A549 (cell line): Measurements from ENCODE around the gene LASP1NB.
"Not testable (repeated sequence)": the region's sequence is repeated elsewhere in the genome, so short reads cannot be mapped to it uniquely, and the experiment has no call there.

ENCODE experiments used
- ATAC-seq, 2 experiments: fragments of 200-7000 bp in 1 of 2; fragments of >200 bp in 1 of 2; cut with Nextera tagmentation in 1 of 2; cut with Tn5 transposase in 1 of 2; 3 replicates each; pipeline versions ENCODE4 v1.8.0 to v1.9.1; 2018 to 2020; ENCODE audit warnings: mild to moderate bottlenecking in 1 of 2, moderate library complexity in 1 of 2
- CTCF ChIA-PET: fragments of 300-600 bp; sonication (Branson Sonifier 250); formaldehyde crosslinking; extraction: SDS; loops from one replicate; lab custom pipeline; 2021; ENCODE audit warnings: antibody characterized with exemption, inconsistent platforms; lab: Yijun Ruan, JAX
- POLR2A ChIA-PET: fragments of 350-600 bp; formaldehyde crosslinking; extraction: SDS; loops from one replicate; lab custom pipeline; 2021; ENCODE audit warnings: antibody characterized with exemption, inconsistent platforms; lab: Yijun Ruan, JAX
- DNase-seq, 2 experiments: peaks; one replicate each; pipeline versions ENCODE4 v3.0.0 to v3.0.0-alpha.2; 2011 to 2016; ENCODE audit warnings: low read depth in 1 of 2, low spot score in 1 of 2
- FAIRE-seq: peaks from 2 replicates; lab custom pipeline; 2011; peaks lifted over from hg19 to GRCh38; lab: Jason Lieb, UNC
- H3K27ac ChIP-seq, 2 experiments: fragments of >200 bp; sonication (Bioruptor Twin); formaldehyde crosslinking; 3 replicates each; pipeline ENCODE4 v1.5.1; 2016 to 2017
- H3K4me1 ChIP-seq: fragments of >200 bp; sonication (Bioruptor Twin); formaldehyde crosslinking; 3 replicates; pipeline ENCODE4 v1.6.1; 2016
- H3K4me2 ChIP-seq: fragments of >200 bp; sonication (Bioruptor Twin); formaldehyde crosslinking; 3 replicates; pipeline ENCODE4 v1.6.1; 2016
- H3K4me3 ChIP-seq: fragments of >200 bp; sonication (Bioruptor Twin); formaldehyde crosslinking; 3 replicates; pipeline ENCODE4 v1.5.1; 2016
- H3K9me3 ChIP-seq: fragments of >200 bp; sonication (Bioruptor Twin); formaldehyde crosslinking; 3 replicates; pipeline ENCODE4 v1.6.1; 2016
- BHLHE40 ChIP-seq: IDR thresholded peaks from 2 replicates; pipeline ENCODE4 v1.6.1; 2012; ENCODE audit warnings: low read depth, low read length, inconsistent platforms
- CBX2 ChIP-seq: fragments of 200-600 bp; sonication (generic); IDR thresholded peaks from 2 replicates; pipeline ENCODE4 v1.6.1; 2016; ENCODE audit warnings: low read depth, mild to moderate bottlenecking, borderline replicate concordance
- CBX8 ChIP-seq: fragments of 200-600 bp; sonication (generic); IDR thresholded peaks from 2 replicates; pipeline ENCODE4 v1.6.1; 2016
- CHD2 ChIP-seq: fragments of 150-350 bp; IDR thresholded peaks from 2 replicates; pipeline ENCODE4 v1.6.1; 2014; ENCODE audit warnings: low read length; ENCODE audit not compliant: partially characterized antibody
- ESRRA ChIP-seq: fragments of 150-350 bp; IDR thresholded peaks from 2 replicates; pipeline ENCODE4 v1.6.1; 2014; ENCODE audit warnings: mild to moderate bottlenecking, low read length, borderline replicate concordance
- FOSB ChIP-seq: fragments of 250-450 bp; sonication (Bioruptor Pico); IDR thresholded peaks from 2 replicates; pipeline ENCODE4 v1.5.0; 2020; ENCODE audit warnings: mild to moderate bottlenecking, moderate library complexity
- HOXB13 ChIP-seq: fragments of 250-450 bp; sonication (Bioruptor Pico); IDR thresholded peaks from 2 replicates; pipeline ENCODE4 v1.5.0; 2020; ENCODE audit warnings: low read depth, mild to moderate bottlenecking, moderate library complexity
- JUN ChIP-seq, 2 experiments: fragments of >200 bp; sonication (Bioruptor Twin); formaldehyde crosslinking; IDR thresholded peaks; 2 replicates in 1 of 2; 3 replicates in 1 of 2; pipeline ENCODE4 v1.6.1; 2016 to 2017
- MAFK ChIP-seq: fragments of 450-650 bp; IDR thresholded peaks from 2 replicates; pipeline ENCODE4 v1.6.1; 2014; ENCODE audit not compliant: partially characterized antibody
- MYC ChIP-seq: IDR thresholded peaks from 2 replicates; pipeline ENCODE4 v1.6.1; 2012; ENCODE audit warnings: mild to moderate bottlenecking, inconsistent platforms, low read length, improper control_type of control experiment, borderline replicate concordance
- NFE2L2 ChIP-seq: fragments of 150-350 bp; conservative IDR thresholded peaks from 2 replicates; pipeline ENCODE4 v1.6.1; 2014; ENCODE audit warnings: low read length
- NPAS2 ChIP-seq: fragments of 250-450 bp; sonication (Bioruptor Pico); IDR thresholded peaks from 2 replicates; pipeline ENCODE4 v1.8.0; 2022; ENCODE audit warnings: mild to moderate bottlenecking, moderate library complexity, borderline replicate concordance
- RFX5 ChIP-seq: fragments of 450-650 bp; IDR thresholded peaks from 2 replicates; pipeline ENCODE4 v1.7.1; 2014; ENCODE audit warnings: antibody characterized with exemption, mild to moderate bottlenecking, moderate library complexity
- SREBF2 ChIP-seq: fragments of 450-650 bp; IDR thresholded peaks from 2 replicates; pipeline ENCODE4 v1.6.1; 2014; ENCODE audit warnings: mild to moderate bottlenecking, moderate library complexity
- TFCP2L1 ChIP-seq: fragments of 250-450 bp; sonication (Bioruptor Pico); IDR thresholded peaks from 2 replicates; pipeline ENCODE4 v1.5.0; 2021; ENCODE audit warnings: mild to moderate bottlenecking
- TP53 ChIP-seq: fragments of 250-450 bp; sonication (Bioruptor Pico); IDR thresholded peaks from 2 replicates; pipeline ENCODE4 v1.5.0; 2021; ENCODE audit warnings: mild to moderate bottlenecking, moderate library complexity
- ZC3H11A ChIP-seq: fragments of 450-650 bp; IDR thresholded peaks from 2 replicates; pipeline ENCODE4 v1.6.1; 2014; ENCODE audit warnings: antibody characterized with exemption, mild to moderate bottlenecking
- ZSCAN20 ChIP-seq: fragments of 250-450 bp; sonication (Bioruptor Pico); IDR thresholded peaks from 2 replicates; pipeline ENCODE4 v1.8.0; 2022; ENCODE audit warnings: mild to moderate bottlenecking, moderate library complexity
- WGBS: methylation state at CpG from one replicate; pipeline ENCODE4 v1.1.6; 2017; ENCODE audit errors: missing lambda C conversion rate; 5-methylcytosine and 5-hydroxymethylcytosine counted together
- TF ChIP-seq, protein P1 (sequence below): IDR thresholded peaks from 2 replicates; pipeline ENCODE4 v1.6.1; 2012
- TF ChIP-seq, protein P2 (sequence below): fragments of 250-450 bp; sonication (Bioruptor Pico); IDR thresholded peaks from 2 replicates; pipeline ENCODE4 v1.5.0; 2020; ENCODE audit warnings: low read depth, mild to moderate bottlenecking, moderate library complexity
- TF ChIP-seq, protein P3 (sequence below): fragments of >200 bp; sonication (Bioruptor Twin); formaldehyde crosslinking; IDR thresholded peaks from 3 replicates; pipeline ENCODE4 v1.6.1; 2016
- TF ChIP-seq, protein P4 (sequence below): fragments of >200 bp; sonication (Bioruptor Twin); formaldehyde crosslinking; IDR thresholded peaks from 2 replicates; pipeline ENCODE4 v1.6.1; 2016
- TF ChIP-seq, protein P5 (sequence below): fragments of 150-350 bp; IDR thresholded peaks from 2 replicates; pipeline ENCODE4 v1.6.1; 2014; ENCODE audit warnings: low read depth, mild to moderate bottlenecking, low read length
- TF ChIP-seq, protein P6 (sequence below): IDR thresholded peaks from 2 replicates; pipeline ENCODE4 v1.6.1; 2012

Gene LASP1NB

DNA sequence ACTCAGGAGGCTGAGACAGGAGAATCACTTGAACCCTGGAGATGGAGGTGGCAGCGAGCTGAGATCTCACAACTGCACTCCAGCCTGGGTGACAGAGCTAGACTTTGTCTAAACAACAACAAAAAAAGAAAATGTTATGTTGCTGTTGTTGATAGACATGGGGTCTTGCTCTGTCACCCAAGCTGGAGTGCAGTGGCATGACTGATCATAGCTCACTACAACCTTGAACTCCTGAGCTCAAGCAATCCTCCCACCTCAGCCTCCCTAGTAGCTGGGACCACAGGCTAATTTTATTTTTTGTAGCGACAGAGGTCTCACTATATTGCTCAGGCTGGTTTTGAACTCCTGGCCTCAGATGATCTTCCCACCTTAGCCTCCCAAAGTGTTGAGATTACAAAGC is 21.8 kb downstream of the LASP1NB start:
- Histone ChIP-seq H3K4me1 (no peaks in the 10 kb centered on the region), H3K27ac (no peak overlapping the region), H3K9me3 (no peaks in the 10 kb centered on the region), H3K4me3 (no peak overlapping the region), H3K4me2 (no peak overlapping the region)
- ATAC-seq: no peak
- POLR2A ChIA-PET: no interaction called here
- FAIRE-seq: no peak
- no peak for DNase-seq
- TF ChIP-seq CBX2: no peak
- TF ChIP-seq, protein P1, sequence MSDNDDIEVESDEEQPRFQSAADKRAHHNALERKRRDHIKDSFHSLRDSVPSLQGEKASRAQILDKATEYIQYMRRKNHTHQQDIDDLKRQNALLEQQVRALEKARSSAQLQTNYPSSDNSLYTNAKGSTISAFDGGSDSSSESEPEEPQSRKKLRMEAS: no peak
- no peak for TF ChIP-seq JUN (IDR thresholded peaks at IDR 0.05)
- no peak for TF ChIP-seq RFX5
- TF ChIP-seq, protein P2, sequence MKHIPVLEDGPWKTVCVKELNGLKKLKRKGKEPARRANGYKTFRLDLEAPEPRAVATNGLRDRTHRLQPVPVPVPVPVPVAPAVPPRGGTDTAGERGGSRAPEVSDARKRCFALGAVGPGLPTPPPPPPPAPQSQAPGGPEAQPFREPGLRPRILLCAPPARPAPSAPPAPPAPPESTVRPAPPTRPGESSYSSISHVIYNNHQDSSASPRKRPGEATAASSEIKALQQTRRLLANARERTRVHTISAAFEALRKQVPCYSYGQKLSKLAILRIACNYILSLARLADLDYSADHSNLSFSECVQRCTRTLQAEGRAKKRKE (CRISPR knock-in tag): no peak
- TF ChIP-seq SREBF2: no peak
- no peak for TF ChIP-seq FOSB (CRISPR knock-in tag)
- TF ChIP-seq TP53: no peak
- no peak for TF ChIP-seq ESRRA
- no peak for TF ChIP-seq TFCP2L1
- TF ChIP-seq MYC: no peak
- WGBS: 67% methylated on average over 2 of the region's 2 CpGs
- CTCF ChIA-PET: interaction anchor here (0.8 to 1.5 kb wide), 3 partner anchors 19 to 206 kb away, joined by 3 to 4 read pairs (median 3); no protein-coding TSS in a partner anchor

DNA sequence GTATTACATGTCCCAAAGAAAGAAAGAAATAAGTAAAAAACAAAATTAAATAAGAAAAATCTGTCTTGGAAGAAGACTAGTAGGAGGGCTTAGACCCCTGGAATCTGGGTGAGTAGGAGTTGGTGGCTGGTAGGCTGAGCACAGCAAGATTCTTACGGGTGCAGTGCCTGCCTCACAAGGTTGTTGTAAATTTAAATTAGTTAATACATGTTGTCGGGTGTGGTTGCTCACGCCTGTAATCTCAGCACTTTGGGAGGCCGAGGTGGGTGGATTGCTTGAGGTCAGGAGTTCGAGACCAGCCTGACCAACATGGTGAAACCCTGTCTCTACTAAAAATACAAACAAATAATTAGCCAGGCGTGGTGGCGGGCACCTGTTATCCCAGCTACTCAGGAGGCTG is 28.4 kb downstream of the LASP1NB start:
- FAIRE-seq, POLR2A ChIA-PET, DNase-seq, H3K4me2 ChIP-seq, H3K4me3 ChIP-seq, H3K27ac ChIP-seq, H3K4me1 ChIP-seq, ATAC-seq, H3K9me3 ChIP-seq, CTCF ChIA-PET: not testable (repeated sequence)
- 80% methylated on average over 7 of the region's 7 CpGs for WGBS

DNA sequence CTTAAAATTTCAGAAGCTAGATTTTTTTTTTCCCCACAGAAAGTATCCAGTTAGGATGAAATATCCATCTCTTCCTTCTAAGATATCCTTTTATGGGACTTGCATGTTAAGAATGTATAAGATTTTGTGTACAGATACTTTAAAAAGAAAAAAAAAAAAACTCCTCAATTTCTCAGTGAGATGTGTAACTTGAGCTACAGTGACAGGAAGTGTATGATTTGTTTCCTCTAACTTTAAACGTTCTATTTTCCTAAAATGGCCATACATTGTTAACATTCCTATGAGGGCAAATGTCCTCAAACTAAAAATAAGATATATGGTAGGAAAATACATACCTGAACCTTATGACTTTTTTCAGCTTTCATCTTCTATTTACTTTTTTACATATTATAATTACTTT is 32.9 kb downstream of the LASP1NB start:
- no peak for DNase-seq
- no peak for FAIRE-seq
- POLR2A ChIA-PET: interaction anchor here (0.6 to 1.2 kb wide), 3 partner anchors 8 to 19 kb away, joined by 3 read pairs; partner anchors contain the start of gene FBXO47
- no peak for ATAC-seq
- CTCF ChIA-PET: interaction anchor here (0.6 to 1.9 kb wide), 6 partner anchors 8 to 286 kb away, joined by 3 to 8 read pairs (median 4); no protein-coding TSS in a partner anchor
- Histone ChIP-seq H3K9me3 (no peaks in the 10 kb centered on the region), H3K27ac (no peak overlapping the region), H3K4me2 (peak overlapping the region; percentile 4; the same call in 1 of the 3 replicates), H3K4me3 (no peak overlapping the region), H3K4me1 (peaks cover 9% of the 10 kb centered on the region)
- TF ChIP-seq, protein P3, sequence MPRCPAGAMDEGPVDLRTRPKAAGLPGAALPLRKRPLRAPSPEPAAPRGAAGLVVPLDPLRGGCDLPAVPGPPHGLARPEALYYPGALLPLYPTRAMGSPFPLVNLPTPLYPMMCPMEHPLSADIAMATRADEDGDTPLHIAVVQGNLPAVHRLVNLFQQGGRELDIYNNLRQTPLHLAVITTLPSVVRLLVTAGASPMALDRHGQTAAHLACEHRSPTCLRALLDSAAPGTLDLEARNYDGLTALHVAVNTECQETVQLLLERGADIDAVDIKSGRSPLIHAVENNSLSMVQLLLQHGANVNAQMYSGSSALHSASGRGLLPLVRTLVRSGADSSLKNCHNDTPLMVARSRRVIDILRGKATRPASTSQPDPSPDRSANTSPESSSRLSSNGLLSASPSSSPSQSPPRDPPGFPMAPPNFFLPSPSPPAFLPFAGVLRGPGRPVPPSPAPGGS: no peak
- WGBS: 2% methylated on average over 1 of the region's 1 CpG

DNA sequence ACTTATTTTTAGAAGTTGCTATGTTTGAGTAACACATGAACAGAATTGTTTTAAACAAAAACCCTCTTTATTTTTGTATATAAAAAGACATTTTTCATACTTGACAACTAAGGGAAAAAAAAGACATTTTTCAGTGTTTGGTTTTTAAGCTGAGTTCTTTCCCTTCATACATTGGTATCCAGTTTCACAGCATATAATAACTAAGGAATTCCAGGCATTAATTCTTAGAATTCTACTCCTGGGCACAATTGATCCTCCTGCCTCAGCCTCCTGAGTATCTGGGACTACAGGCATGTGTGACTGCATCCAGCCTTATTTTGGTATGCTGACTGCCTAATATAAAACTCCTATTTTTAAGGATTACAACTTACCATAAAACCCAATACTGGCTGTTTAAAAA is 33.3 kb downstream of the LASP1NB start:
- DNase-seq: no peak
- CTCF ChIA-PET: interaction anchor here (0.6 to 1.9 kb wide), 5 partner anchors 8 to 194 kb away, joined by 3 to 8 read pairs (median 4); no protein-coding TSS in a partner anchor
- Histone ChIP-seq H3K4me2 (peak overlapping the region; percentile 4; the same call in 1 of the 3 replicates), H3K27ac (no peak overlapping the region), H3K4me3 (no peak overlapping the region), H3K9me3 (no peaks in the 10 kb centered on the region)
- no peak for FAIRE-seq
- TF ChIP-seq ZSCAN20 (no peak), HOXB13 (CRISPR knock-in tag) (no peak), NFE2L2 (no peak), BHLHE40 (no peak), TP53 (no peak), CHD2 (no peak), NPAS2 (no peak), MAFK (no peak), CBX8 (no peak), ZC3H11A (no peak)
- TF ChIP-seq, protein P4, sequence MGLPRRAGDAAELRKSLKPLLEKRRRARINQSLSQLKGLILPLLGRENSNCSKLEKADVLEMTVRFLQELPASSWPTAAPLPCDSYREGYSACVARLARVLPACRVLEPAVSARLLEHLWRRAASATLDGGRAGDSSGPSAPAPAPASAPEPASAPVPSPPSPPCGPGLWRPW: no peak
- TF ChIP-seq, protein P5, sequence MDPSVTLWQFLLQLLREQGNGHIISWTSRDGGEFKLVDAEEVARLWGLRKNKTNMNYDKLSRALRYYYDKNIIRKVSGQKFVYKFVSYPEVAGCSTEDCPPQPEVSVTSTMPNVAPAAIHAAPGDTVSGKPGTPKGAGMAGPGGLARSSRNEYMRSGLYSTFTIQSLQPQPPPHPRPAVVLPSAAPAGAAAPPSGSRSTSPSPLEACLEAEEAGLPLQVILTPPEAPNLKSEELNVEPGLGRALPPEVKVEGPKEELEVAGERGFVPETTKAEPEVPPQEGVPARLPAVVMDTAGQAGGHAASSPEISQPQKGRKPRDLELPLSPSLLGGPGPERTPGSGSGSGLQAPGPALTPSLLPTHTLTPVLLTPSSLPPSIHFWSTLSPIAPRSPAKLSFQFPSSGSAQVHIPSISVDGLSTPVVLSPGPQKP: no peak
- TF ChIP-seq, protein P1: no peak
- TF ChIP-seq, protein P6, sequence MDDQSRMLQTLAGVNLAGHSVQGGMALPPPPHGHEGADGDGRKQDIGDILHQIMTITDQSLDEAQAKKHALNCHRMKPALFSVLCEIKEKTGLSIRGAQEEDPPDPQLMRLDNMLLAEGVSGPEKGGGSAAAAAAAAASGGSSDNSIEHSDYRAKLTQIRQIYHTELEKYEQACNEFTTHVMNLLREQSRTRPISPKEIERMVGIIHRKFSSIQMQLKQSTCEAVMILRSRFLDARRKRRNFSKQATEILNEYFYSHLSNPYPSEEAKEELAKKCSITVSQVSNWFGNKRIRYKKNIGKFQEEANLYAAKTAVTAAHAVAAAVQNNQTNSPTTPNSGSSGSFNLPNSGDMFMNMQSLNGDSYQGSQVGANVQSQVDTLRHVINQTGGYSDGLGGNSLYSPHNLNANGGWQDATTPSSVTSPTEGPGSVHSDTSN: no peak
- TF ChIP-seq, protein P2 (CRISPR knock-in tag): no peak
- TF ChIP-seq, all 56 proteins: peak for 0
- POLR2A ChIA-PET: interaction anchor here (0.6 to 1.2 kb wide), 2 partner anchors 8 to 20 kb away, joined by 3 read pairs; partner anchors contain the start of gene FBXO47
- H3K4me1 ChIP-seq: peaks cover 9% of the 10 kb centered on the region
- ATAC-seq: no peak
